ENCODE data around the gene LTBP4. TPM values are rescaled to one million over a fixed set of nuclear protein-coding genes. Genes with fewer than 3 reads are reported as not detected.

Gene LTBP4
- total RNA-seq, 1 donor from 2014 or later: 93.6 TPM

DNA sequence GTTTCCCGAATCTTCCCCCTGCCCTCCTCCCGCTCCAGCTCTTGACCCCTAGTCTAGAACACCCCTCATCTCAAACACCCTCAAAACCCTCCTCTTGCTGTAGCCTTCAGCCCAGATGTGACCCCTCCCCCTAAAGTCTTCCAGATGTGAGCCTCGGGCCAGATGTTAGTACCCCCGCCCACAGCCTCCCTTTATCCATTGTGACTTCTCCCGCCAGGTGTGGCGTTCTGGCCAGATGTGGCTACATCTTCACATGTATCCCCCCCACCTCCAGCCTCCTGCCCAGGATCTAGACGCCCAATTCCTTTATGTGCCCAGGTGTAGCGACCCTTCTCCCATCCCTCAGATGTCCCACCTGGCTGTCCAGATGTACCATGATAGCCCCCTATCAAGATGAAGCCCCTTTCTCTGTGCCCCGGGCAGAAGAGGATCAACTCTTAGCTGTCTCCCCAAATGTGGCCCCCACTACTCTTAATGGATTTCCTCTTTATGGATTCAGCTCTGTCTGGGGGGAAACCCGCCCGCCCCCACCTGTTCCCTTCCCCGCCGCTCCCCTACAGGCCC, 517 bp upstream of the LTBP4 start:
- DNase-seq (ENCODE audit: extremely low spot score, unreplicated experiment): no peak
- Mint-ChIP-seq H3K27me3 (ENCODE audit: unreplicated experiment) (peaks cover 13% of the 10 kb centered on the region), H3K4me1 (ENCODE audit: unreplicated experiment) (peaks cover 57% of the 10 kb centered on the region)

GRCh38 chr19:40603071-40603388, 1.9 kb downstream of the LTBP4 start:
- H3K4me3 Mint-ChIP-seq (ENCODE audit: unreplicated experiment): peak overlapping the region; percentile 77
- TF ChIP-seq, protein P1, sequence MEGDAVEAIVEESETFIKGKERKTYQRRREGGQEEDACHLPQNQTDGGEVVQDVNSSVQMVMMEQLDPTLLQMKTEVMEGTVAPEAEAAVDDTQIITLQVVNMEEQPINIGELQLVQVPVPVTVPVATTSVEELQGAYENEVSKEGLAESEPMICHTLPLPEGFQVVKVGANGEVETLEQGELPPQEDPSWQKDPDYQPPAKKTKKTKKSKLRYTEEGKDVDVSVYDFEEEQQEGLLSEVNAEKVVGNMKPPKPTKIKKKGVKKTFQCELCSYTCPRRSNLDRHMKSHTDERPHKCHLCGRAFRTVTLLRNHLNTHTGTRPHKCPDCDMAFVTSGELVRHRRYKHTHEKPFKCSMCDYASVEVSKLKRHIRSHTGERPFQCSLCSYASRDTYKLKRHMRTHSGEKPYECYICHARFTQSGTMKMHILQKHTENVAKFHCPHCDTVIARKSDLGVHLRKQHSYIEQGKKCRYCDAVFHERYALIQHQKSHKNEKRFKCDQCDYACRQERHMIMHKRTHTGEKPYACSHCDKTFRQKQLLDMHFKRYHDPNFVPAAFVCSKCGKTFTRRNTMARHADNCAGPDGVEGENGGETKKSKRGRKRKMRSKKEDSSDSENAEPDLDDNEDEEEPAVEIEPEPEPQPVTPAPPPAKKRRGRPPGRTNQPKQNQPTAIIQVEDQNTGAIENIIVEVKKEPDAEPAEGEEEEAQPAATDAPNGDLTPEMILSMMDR (IDR thresholded peaks at IDR 0.05): no peak
- H3K36me3 Mint-ChIP-seq (ENCODE audit: unreplicated experiment): no peaks in the 10 kb centered on the region
- H3K27ac Mint-ChIP-seq (ENCODE audit: unreplicated experiment): peak overlapping the region; percentile 90
- no peaks in the 10 kb centered on the region for H3K9me3 Mint-ChIP-seq (ENCODE audit: unreplicated experiment)
- DNase-seq (ENCODE audit: extremely low spot score, unreplicated experiment): no peak
- H3K4me1 Mint-ChIP-seq (ENCODE audit: unreplicated experiment): peaks cover 59% of the 10 kb centered on the region
- H3K27me3 Mint-ChIP-seq (ENCODE audit: unreplicated experiment): peaks cover 10% of the 10 kb centered on the region

More for the DNA sequence above, 517 bp upstream of the LTBP4 start:
- no peaks in the 10 kb centered on the region for H3K9me3 Mint-ChIP-seq (ENCODE audit: unreplicated experiment)
- peak overlapping the region; percentile 60 for H3K4me3 Mint-ChIP-seq (ENCODE audit: unreplicated experiment)
- H3K36me3 Mint-ChIP-seq (ENCODE audit: unreplicated experiment): no peaks in the 10 kb centered on the region
- H3K27ac Mint-ChIP-seq (ENCODE audit: unreplicated experiment): no peak overlapping the region
- TF ChIP-seq, protein P1 (IDR thresholded peaks at IDR 0.05): no peak

- peak; percentile 97 for DNase-seq (ENCODE audit: extremely low spot score, unreplicated experiment)
- Mint-ChIP-seq H3K9me3 (ENCODE audit: unreplicated experiment) (no peaks in the 10 kb centered on the region), H3K36me3 (ENCODE audit: unreplicated experiment) (no peaks in the 10 kb centered on the region), H3K4me1 (ENCODE audit: unreplicated experiment) (peaks cover 55% of the 10 kb centered on the region), H3K27ac (ENCODE audit: unreplicated experiment) (peak overlapping the region; percentile 90), H3K27me3 (ENCODE audit: unreplicated experiment) (peaks cover 12% of the 10 kb centered on the region), H3K4me3 (ENCODE audit: unreplicated experiment) (peak overlapping the region; percentile 77)
- TF ChIP-seq, protein P1 (IDR thresholded peaks at IDR 0.05): peak; percentile 6
Observed at GRCh38 chr19:40603389-40604170, 2.4 kb downstream of the LTBP4 start.

- no peaks in the 10 kb centered on the region for H3K9me3 Mint-ChIP-seq (ENCODE audit: unreplicated experiment)
- H3K27me3 Mint-ChIP-seq (ENCODE audit: unreplicated experiment): peaks cover 12% of the 10 kb centered on the region
- peak overlapping the region; percentile 77 for H3K4me3 Mint-ChIP-seq (ENCODE audit: unreplicated experiment)
- peaks cover 55% of the 10 kb centered on the region for H3K4me1 Mint-ChIP-seq (ENCODE audit: unreplicated experiment)
- H3K36me3 Mint-ChIP-seq (ENCODE audit: unreplicated experiment): no peaks in the 10 kb centered on the region
- H3K27ac Mint-ChIP-seq (ENCODE audit: unreplicated experiment): peak overlapping the region; percentile 90
- TF ChIP-seq, protein P1 (IDR thresholded peaks at IDR 0.05): no peak
- DNase-seq (ENCODE audit: extremely low spot score, unreplicated experiment): no peak
Observed at GRCh38 chr19:40604171-40604646, 3.0 kb downstream of the LTBP4 start.

DNA sequence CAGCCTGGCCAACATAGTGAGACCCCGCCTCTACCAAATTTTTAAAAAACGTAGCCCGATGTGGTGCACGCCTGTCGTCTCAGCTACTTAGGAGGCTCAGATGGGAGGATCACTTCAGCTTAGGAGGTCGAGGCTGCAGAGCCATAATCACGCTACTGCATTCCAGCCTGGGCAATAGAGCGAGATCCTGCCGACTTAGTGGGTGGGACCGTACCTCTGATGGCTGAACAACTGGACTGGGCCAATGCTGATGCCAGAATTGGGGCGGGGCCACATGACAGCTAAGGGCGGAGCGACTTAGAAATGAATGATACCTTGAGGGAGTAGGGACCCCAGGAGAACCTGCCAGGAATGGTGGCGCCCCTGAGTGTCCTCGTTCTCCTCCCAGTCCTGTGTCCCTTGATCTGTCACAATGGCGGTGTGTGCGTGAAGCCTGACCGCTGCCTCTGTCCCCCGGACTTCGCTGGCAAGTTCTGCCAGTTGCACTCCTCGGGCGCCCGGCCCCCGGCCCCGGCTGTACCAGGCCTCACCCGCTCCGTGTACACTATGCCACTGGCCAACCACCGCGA, 3.6 kb downstream of the LTBP4 start:
- Mint-ChIP-seq H3K27ac (ENCODE audit: unreplicated experiment) (peak overlapping the region; percentile 90), H3K4me3 (ENCODE audit: unreplicated experiment) (peak overlapping the region; percentile 77)

More for the DNA sequence above, 3.6 kb downstream of the LTBP4 start:
- DNase-seq (ENCODE audit: extremely low spot score, unreplicated experiment): no peak
- Mint-ChIP-seq H3K9me3 (ENCODE audit: unreplicated experiment) (no peaks in the 10 kb centered on the region), H3K4me1 (ENCODE audit: unreplicated experiment) (peaks cover 52% of the 10 kb centered on the region), H3K36me3 (ENCODE audit: unreplicated experiment) (no peaks in the 10 kb centered on the region), H3K27me3 (ENCODE audit: unreplicated experiment) (peaks cover 9% of the 10 kb centered on the region)
- TF ChIP-seq, protein P1 (IDR thresholded peaks at IDR 0.05): no peak
